GM19372 (cell line): Measurements from ENCODE around the gene STPG3.

Experiments
- ATAC-seq: cut with Tn5 transposase; IDR thresholded peaks from one replicate; pipeline ENCODE4 v1.9.1; 2021; ENCODE audit warnings: mild to moderate bottlenecking, low read depth, moderate library complexity; ENCODE audit not compliant: unreplicated experiment

The STPG3 gene

DNA sequence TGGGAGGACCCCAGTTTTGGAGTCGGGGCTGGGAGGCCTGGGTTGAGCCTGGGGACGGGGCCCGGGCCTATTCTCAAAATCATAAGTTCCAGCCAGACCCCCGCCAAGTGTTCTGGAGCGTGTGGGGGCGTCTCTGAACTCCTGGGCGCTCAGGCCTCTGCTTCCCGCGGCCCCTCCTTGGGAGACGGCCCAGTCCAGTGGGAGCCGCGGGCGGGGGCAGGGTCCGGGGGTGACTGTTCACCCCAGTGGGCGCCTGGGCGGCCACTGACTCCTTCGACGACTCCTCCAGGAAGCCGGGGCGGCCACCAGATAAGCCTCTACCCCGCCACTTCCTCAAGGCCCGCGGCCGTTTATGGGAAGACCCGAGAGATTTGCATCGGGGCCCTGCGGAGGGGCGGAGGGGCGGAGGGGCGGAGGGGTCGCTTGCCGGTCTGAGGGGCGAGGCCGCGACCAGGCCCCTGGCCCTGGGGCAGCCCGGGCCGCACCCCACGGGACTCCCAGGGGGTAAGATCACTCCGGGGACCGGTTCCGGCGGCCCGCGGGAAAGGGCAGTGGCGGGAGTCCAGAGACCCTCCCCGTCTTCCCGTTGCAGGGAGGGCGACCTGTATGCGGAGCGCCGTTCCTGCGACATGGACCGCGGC, 27.1 kb downstream of the STPG3 start:
- ATAC-seq: no peak

DNA sequence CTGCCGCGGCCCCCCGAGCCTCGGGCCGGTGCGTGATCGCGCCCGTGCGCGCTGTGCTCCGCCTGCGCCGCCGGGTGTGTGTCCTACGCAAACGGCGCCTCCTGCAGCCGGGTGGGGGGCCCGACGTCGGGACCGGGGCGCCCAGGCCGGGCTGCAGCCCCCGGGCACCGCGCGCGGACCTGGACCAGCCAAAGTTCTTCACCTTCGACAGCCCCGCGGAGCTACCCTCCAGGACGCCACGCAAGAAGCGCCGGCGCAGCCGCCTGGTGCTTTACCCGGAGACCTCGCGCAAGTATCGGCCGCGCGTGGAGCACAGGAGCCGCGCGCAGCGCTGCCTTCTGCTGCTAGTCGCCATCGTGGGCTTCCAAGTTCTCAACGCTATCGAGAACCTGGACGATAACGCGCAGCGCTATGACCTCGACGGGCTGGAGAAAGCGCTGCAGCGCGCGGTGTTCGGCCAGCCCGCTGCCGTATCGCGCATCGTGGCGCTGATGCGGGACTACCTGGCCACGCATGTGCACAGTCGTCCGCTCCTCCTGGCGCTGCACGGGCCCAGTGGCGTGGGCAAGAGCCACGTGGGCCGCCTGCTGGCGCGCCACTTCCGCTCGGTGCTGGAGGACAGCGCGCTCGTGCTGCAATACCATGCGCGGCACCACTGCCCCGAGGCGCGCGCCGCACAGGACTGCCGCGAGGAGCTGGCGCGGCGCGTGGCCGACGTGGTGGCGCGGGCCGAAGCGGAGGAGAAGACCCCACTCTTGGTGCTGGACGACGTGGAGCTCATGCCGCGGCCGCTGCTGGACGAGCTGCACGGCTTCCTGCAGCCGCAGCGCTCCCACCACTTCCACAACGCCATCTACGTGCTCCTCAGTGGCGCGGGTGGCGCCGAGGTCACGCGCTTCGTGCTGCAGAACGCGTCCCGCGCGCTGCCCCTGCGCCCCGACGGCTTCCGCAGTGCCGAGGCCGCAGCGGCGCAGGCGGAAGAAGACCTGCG, 27.9 kb downstream of the STPG3 start:
- no peak for ATAC-seq

DNA sequence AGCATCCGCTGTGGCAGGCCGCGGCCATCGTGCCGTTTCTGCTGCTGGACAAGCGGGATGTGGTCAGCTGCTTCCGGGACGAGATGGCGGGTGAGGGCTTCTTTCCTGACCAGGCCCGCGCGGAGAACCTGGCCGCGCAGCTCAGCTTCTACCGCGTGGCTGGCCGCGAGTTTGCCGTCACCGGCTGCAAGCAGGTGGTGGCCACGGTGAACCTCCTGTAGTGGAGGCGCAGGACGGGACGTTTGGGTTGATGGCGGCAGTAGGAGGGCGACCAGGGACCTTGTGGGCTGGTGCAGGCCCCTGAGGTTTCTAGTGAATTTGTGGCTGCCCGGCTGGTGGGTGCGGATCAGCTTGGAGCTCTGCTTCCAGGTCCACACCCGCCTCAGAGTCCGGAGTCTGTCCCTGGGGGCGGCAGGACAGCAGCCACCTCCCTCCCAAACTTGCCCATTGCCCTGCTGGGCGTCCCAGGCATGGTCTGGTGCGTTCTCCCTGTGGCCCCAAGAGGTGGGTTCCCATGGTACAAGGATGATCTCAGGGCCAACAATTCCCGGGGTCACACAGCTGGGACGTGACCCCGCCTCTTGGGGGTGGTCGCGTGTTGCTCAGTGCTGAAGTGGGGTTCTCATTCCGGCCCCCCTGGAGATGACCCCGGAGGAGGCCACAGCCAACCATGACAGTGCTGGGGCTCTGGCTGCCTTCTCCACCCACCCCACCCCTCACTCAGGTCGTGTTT, 28.8 kb downstream of the STPG3 start:
- ATAC-seq: no peak

DNA sequence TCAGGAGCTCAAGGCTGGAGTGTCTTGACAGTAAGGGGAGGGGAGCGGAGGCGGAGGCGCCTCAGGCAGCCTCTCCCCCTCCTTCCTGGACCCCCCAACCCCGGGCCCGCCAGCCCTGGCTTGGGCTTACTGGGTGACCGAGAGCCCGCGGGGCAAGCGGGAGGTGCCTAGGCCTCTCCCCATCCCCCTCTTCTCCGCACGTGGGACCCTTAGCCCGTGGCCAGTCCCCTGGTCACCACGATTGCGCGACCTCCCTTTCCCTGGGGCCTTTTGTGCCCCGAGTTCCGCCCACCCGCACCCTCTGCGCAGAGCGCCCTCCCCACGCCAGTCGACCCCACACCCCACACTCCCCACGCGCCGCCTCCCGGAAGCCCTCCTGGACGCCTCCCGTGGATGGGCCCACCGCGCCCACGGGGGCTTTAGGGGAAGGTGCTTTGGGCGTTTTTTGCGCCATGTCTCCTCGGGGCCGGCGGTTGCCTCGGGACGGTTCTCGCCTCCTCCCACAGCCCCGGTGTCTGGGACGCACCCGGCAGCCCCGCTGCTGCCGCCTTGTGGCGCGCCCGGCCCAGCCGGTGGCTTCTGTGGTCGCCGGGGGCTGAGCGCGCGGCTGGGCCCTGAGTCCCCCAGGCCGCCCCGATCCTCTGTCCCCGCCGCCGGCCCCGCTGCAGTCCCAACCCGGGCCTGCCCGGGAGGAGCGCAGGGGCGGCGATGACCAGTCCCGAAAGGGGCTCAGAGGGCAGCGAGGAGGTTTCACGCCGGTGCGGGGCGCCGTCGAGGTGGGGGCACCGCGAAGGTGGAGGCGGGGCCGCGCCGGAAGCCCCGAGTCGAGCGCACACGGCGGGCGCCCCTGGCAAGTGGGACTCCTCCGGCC, 29.6 kb downstream of the STPG3 start:
- ATAC-seq: no peak

DNA sequence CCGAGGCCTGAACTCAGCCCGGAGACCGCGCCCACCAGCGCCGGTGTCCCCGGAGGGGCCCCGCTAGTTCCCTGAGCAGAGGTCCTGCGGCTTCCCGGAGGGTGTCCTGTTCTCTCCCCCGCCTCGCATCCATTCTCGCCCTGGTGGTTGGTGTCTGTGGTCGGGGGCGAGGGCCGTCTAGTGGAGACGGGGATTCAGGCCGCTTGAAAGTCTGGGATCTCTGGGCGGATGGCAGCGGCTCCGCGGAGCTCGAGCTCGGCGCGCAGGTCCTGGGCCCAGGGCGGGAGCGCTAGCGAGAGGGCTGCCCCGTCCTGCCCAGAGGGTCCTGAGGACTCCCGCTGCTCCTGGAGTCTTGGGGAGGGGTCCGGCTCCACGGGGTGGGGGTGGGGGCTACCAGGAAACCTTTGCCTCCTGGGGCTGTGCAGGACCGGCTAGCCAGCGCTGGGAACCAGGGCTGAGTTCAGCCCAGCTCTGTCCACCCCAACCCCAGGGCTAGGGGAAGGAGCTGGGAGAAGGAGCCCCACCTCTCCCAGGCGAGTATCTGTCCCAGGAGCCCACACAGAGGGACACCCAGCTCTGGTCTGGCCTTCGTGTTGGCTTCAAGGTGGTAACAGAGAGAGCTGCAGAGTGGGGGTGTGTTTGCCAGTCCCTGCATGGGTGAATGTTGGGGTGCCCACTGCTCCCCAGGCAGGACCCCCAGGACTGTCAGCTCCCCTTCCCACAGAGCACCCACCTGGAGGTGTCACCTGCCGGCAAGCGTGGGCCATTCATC, 30.4 kb downstream of the STPG3 start:
- no peak for ATAC-seq

DNA sequence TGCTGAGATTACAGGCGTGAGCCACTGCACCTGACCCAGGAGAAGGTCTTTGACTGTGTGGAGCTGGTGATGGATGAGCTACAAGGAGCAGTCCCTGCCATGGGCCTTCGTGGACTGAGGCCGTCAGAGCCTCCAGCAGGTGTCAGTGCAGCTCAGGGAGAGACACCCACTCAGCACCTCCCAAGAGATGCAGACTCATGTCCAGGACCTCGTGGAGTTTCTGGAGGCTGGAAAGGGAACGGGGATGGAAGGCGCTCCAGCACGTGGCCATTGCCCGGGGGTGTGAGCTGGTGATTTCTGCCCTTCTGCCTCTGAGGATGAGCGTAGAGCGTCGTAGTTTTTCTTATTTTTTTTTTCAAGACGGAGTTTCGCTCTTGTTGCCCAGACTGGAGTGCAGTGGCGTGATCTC, 35.9 kb downstream of the STPG3 start:
- no peak for ATAC-seq

DNA sequence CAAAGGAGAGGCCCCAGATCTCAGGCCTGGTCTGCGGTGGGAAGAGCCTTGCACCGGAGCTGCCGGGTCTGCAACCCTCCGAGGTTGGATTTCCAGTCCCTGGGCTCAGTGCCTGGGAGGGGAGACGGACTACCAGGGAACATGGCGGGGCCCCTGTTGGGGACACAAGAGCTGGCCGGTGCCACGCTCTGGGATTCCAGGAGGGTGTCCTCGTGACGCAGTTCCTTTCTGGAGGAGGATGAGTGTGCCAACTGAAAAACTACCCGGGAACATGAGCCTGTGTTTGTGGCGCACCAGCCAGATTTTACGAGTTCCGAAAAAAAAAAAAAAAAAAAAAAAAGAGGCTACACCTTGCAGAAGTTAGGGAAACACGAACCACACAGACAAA, 42.0 kb downstream of the STPG3 start:
- ATAC-seq: no peak

DNA sequence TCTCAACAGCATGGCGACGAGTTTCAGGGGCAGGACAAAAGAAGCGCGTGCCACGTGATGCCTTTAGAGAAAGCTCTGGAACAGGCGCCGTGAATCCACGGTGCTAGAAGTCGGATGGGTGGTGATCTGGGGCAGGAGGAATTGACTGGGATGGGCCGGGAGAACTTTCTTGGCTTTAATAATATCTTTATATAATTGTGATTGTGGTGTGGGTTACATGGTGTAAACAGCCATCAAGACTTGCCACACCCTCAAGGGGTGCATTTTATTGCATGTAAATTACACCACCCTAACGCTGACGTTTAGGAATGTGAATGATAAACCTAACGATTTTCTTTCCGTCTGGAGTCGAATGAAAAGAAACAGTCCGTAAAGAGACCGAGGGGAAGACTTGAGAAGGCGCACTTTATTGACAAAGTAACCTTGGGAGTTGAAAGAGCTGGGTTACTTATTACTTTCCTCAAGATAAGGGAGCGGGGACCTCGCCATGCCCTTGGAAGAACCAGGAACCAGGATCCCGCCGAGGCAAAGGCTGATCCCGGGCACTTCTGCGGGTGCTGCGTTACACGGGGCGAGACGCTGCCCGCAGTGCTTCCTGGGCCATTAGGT, 42.5 kb downstream of the STPG3 start:
- no peak for ATAC-seq

DNA sequence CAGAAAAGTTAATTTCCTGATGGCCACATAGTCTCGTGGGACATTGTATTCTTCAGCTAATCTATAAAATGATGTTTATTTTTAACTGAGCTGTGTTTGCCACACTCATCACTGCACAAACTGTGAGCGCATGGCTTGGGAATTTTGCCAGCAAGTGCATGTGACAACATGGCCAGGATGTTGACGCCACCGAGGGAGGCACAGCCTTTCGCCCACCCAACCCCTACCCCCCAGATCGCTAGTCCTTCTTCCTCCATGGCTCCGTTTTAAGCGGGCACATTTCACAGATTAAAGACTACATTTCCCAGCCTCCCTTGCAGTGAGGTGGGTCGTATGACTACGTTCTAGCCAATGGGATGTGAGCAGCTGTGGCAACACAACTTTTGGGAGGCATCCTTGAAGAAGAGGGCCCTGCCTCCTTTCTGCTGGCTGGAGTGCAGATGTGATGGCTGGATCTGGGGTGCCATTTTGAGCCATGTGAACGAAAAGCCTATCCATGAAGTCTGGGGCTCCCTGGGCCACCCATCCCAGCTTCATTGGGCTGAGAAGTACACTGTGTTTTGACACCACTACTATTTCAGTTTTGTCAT, 43.1 kb downstream of the STPG3 start:
- no peak for ATAC-seq

DNA sequence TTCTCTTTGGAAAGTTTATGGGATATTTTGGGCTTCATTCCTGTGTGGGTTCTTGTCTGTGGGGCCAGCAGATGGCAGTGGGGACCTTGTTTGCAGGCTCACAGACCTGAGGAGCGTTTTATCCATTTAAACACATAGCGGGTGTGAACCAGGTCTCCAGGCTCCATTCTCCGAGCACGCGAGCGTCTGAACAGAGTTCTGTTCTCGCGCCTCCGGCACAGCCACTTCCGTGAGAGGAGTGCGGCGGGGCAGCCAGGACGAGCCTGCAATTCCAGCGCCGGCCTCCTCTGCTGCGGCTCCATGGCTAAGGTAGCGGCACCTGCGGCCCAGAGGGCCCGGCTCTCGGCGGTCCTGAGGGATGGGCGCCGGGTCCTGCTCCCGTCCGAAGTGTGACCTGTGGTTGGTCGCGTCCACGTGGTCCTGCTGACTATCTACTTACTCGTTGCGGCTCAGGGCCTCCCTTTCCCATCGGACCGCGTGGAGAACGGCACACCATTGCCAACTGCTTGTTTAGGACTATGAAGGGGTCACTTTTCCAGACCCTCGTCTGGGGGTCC, 43.7 kb downstream of the STPG3 start:
- ATAC-seq: no peak

DNA sequence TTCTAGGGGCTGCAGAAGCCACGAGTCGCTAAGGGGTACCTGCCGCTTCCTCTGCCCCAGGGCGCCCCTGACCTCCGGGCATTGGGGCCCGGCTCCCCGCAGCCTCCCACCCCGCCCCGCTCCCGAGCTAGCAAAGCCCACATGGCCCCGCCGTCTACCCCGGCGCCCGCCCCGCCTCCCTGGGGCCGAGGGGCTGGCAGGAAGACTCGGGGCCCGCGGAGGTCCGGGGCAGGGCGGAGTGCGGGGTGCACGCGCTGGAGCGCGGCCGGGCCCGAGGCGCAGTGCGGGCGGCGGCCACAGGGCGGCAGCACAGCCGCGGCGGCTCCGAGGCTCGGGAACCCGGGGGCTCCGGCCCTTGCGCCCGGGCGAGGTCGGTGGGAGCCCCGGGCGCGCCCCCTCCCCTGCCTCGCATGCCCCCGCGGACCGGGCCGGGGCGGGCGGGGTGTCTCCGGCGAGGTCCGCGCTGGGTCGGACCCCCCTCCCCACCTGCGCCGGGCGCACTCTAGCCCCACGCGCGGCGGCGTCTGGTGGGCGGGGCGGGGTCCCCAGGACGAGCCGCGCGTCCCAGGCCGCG, 44.2 kb downstream of the STPG3 start:
- no peak for ATAC-seq

DNA sequence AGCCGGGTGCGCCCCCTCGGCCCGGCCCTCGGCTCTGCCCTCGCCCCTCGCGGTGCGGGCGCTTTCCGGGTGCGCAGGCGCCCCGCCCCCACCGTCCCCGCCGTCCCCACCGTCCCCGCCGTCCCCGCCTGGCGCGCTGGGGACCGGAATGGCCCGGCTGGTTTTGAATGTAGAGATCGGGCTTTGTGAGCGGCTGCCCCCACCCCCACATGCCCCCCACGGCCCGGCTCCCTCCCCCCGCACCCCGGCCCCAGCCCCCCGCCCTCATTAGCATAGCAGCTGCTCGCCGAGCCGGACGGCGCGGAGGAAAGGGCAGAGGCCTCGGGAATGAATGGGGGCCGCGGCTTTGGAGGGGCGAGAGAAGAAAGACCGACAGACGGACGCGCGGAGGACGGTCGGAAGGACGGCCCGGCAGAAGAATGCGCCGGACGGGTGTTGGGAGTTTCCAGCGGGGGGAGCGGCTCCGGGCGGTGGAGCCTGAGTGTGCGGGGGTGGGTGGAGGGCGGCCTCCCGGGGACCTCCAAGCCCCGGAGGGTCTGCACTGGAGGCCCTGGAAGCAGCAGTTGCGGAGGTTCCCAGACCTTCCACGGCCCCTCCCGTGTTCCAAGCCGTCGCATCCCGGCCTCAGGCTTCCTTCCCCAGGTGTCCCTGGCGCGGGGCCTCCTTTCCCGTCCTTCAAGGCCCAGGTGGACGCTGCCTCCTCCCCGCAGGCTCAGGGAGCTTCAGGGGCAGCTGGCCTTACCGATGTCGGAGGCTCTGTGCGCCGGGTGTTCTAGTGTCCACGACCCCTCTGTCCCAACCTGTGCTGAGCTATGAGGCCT, 45.0 kb downstream of the STPG3 start:
- ATAC-seq: no peak

DNA sequence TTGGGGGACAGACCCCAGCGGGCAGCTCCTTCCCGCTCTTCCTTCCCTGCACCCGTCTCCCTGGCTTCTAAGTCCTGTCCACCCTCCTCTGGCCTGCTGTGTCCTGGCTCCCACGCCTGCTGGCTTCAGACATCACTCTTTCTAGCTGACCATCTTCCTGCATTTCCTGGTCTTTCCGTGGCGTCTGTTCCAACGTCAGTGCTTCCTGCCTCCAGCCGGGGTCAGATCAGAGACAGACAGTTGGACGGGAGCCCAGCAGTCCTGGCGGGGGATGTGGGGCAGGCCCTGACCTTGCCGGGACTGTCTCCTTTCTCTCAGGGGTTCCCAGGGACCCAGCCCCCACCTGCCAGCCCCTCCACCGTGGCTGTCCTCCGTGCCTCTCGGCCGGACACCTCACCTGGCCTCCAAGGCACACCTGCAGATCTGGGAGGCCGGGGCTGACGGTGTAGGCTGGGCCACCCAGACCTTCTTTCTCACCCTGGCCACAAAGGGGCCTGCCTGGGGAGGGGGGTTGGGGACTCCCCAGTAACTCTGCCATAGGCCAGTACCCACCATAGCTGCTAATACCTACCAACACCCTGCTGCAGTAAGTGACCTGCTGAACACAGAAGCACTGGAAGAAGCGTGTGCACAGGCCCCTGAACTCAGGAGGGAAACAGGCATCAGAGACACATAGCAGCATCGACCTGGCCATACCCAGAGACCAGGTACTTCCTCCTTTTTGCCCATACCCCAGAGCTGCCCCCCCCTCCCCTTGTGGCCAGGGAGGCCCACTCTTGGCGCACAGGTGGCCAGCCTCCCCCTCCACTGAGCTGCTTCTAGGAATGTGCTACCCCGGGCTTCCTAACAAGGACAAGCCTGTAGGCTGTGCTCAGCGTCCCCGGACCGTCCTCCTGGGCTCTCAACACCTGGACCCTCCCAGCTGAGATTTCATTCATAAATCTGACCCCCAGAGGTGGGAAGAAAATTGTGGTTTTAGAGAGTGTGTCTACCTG, 45.9 kb downstream of the STPG3 start:
- no peak for ATAC-seq

DNA sequence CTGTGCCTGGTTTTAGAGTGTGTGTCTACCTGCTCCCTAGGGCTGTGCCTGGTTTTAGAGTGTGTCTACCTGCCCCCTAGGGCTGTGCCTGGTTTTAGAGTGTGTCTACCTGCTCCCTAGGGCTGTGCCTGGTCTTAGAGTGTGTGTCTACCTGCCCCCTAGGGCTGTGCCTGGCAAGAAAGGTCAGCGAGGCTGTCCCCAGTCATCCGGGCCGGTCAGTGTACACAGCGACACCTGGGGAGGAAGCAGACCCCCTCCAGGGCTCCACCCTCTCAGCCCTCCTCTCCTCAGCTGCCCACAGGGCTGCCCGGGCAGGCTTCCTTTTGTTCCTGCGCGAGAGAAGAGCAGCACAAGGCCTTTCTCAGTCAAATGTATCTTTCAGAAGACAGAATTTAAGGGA, 46.9 kb downstream of the STPG3 start:
- no peak for ATAC-seq

DNA sequence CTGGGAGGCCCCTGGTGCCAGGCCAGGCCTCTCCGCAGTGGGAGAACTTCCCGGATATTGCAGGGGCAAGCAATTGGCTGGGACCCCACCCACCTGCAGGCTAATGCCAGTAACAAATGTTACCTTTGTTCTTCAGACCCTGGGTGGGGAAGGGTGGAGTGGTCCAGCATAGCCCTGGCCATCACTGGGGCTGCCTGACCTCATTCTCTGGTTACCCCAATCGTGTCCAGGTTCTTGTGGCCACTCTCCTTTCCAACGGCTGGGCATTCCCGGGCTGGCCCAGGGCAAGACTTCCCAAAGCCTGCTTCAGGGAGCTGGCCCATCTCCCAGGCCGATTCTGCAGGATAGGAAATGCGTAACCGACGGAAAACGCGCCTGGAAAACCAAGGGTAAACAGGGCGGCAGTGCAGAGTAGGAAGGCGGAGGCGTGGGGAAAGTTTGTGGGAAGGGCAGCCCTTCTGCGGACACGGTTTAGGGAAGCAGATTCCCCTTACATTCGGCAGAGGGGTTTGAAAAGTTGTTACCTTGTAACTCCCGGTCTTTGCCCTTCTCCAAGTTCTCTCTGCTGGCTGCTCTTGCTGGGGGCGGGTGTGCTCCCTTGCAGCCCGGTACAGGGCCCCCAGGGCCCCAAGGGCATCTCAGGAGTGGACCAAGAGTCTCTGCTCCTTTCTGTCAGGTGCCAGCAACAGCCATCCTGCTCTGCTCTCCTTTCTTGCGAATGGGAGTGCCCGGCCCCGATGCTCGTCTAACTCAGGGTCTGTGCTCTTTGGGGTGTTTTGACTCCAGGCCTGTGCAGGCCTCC, 47.5 kb downstream of the STPG3 start:
- no peak for ATAC-seq
